Activated T-cell treated with anti-CD3 and anti-CD28 coated beads, Interleukin-2, amount 50 U/mL, for 24 hours (primary cell): ENCODE results near the gene AFF2.

Source experiments
- DNase-seq: peaks from one replicate; pipeline ENCODE4 v3.0.0-alpha.2; 2020
- H3K27ac Mint-ChIP-seq: 2 replicates; pipeline ENCODE4 v1.8.0; 2020; ENCODE audit warnings: mild to moderate bottlenecking, mixed read lengths
- H3K27me3 Mint-ChIP-seq: 2 replicates; pipeline ENCODE4 v1.8.0; 2020; ENCODE audit warnings: mixed read lengths
- H3K36me3 Mint-ChIP-seq: 2 replicates; pipeline ENCODE4 v1.8.0; 2020; ENCODE audit warnings: low read depth, mixed read lengths
- H3K4me1 Mint-ChIP-seq: 2 replicates; pipeline ENCODE4 v1.8.0; 2020; ENCODE audit warnings: low read depth, mixed read lengths
- H3K4me3 Mint-ChIP-seq: 2 replicates; pipeline ENCODE4 v1.8.0; 2020; ENCODE audit warnings: mild to moderate bottlenecking, moderate library complexity, mixed read lengths
- H3K9me3 Mint-ChIP-seq: 2 replicates; pipeline ENCODE4 v1.8.0; 2020; ENCODE audit warnings: mixed read lengths

Gene AFF2

GRCh38 chrX:148728901-148729300 is 228.5 kb downstream of the AFF2 start:
- H3K27ac Mint-ChIP-seq: no peak overlapping the region
- no peaks in the 10 kb centered on the region for H3K27me3 Mint-ChIP-seq
- DNase-seq: no peak

DNA sequence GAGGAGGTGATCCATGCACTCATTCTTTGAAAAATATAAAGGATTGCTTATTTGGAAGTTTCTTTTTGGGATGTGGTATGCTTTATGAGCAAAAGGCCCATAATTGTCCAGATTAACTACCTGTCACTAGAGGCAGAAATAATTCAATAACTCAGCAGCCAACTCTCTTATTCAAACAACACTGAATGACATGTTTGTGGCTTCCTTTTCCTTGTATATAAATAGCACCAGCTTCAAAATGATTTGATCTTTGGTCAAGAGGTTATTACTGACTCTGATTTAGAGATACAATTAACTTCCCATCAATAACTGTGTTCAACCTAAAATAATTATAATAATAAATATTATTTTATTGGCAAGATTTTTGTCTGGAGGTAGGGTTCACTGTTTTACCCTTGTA is 232.3 kb downstream of the AFF2 start:
- Mint-ChIP-seq H3K9me3 (no peaks in the 10 kb centered on the region), H3K27me3 (no peaks in the 10 kb centered on the region), H3K4me3 (no peak overlapping the region), H3K4me1 (no peaks in the 10 kb centered on the region), H3K27ac (no peak overlapping the region), H3K36me3 (no peaks in the 10 kb centered on the region)
- no peak for DNase-seq

More at GRCh38 chrX:148728901-148729300, 228.5 kb downstream of the AFF2 start:
- H3K36me3 Mint-ChIP-seq: no peaks in the 10 kb centered on the region
- no peaks in the 10 kb centered on the region for H3K4me1 Mint-ChIP-seq
- no peak overlapping the region for H3K4me3 Mint-ChIP-seq
- no peaks in the 10 kb centered on the region for H3K9me3 Mint-ChIP-seq

DNA sequence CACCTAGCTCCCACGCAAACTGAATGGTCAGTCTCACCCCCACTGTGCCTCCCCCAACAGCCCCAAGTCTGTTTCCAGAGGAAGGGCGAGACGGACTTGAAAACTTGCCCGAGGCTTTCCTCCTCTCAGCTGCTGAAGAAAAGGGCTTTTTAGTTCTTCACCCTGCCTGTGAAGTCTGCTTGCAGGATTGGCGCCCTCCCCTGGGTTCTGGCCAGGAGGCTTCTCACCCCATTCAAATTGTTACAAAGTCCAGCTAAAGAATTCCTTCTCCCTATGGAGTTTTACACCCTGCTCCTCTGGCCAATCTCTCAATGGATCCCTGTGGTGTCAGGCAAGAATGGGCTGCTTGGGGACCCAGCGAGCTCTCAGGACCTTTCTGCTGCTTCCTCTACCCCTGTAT is 241.0 kb downstream of the AFF2 start:
- Mint-ChIP-seq H3K27ac (no peak overlapping the region), H3K4me1 (peaks cover 1% of the 10 kb centered on the region), H3K27me3 (peaks cover 27% of the 10 kb centered on the region), H3K36me3 (no peaks in the 10 kb centered on the region), H3K9me3 (no peaks in the 10 kb centered on the region), H3K4me3 (no peak overlapping the region)
- no peak for DNase-seq

DNA sequence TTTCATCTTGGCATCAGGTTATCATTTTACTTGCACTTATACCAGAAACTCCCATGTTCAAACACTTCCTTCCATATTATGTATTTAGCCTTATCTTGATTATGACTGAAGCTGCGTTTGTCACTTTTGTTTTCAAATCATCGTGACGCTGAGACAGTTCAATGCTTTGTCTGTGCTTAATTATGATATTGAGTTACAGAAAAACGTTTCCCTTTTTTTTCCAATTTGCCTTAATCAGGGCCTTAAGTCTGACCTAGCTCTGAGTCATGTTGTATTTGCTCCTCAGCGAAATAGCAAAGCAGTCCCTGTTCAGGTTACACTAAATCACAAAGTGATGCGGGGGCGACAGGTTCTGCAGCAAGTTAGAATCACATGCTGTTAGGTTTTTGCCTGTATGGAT is 254.7 kb downstream of the AFF2 start:
- no peak overlapping the region for H3K4me3 Mint-ChIP-seq
- DNase-seq: no peak
- no peaks in the 10 kb centered on the region for H3K9me3 Mint-ChIP-seq
- H3K27ac Mint-ChIP-seq: no peak overlapping the region
- no peaks in the 10 kb centered on the region for H3K4me1 Mint-ChIP-seq
- H3K36me3 Mint-ChIP-seq: no peaks in the 10 kb centered on the region
- H3K27me3 Mint-ChIP-seq: peaks cover 10% of the 10 kb centered on the region

DNA sequence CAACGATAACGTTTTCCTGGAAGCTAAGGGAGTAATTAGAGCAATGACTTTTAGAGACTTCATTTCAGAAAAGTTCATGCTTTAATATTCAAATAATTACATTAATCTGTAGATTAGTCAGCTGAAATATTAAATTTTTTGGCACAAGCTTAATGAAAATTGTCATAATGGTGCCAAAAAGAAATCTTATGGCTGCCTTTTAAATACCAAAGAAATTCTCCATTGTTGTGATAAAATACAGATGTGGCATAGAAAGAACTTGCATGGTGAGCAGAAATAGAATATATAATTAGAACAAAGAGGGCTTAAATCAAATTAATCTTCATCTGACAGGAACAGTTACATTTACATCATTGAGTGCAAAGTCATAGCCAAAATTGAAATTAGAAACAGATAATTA is 263.5 kb downstream of the AFF2 start:
- no peak for DNase-seq
- no peaks in the 10 kb centered on the region for H3K9me3 Mint-ChIP-seq
- H3K4me1 Mint-ChIP-seq: no peaks in the 10 kb centered on the region
- H3K27me3 Mint-ChIP-seq: peaks cover 19% of the 10 kb centered on the region
- no peak overlapping the region for H3K27ac Mint-ChIP-seq
- H3K4me3 Mint-ChIP-seq: no peak overlapping the region
- no peaks in the 10 kb centered on the region for H3K36me3 Mint-ChIP-seq

- DNase-seq: no peak
- Mint-ChIP-seq H3K4me1 (no peaks in the 10 kb centered on the region), H3K27ac (no peak overlapping the region), H3K27me3 (peaks cover 34% of the 10 kb centered on the region), H3K36me3 (no peaks in the 10 kb centered on the region), H3K4me3 (no peak overlapping the region), H3K9me3 (no peaks in the 10 kb centered on the region)
These were observed 267.9 kb downstream of the AFF2 start for GRCh38 chrX:148768296-148768695.

- Mint-ChIP-seq H3K9me3 (no peaks in the 10 kb centered on the region), H3K4me1 (no peaks in the 10 kb centered on the region), H3K36me3 (no peaks in the 10 kb centered on the region), H3K27me3 (peaks cover 27% of the 10 kb centered on the region), H3K4me3 (no peak overlapping the region), H3K27ac (no peak overlapping the region)
- no peak for DNase-seq
These were observed 271.0 kb downstream of the AFF2 start for GRCh38 chrX:148771440-148771839.

GRCh38 chrX:148774276-148774675 is 273.9 kb downstream of the AFF2 start:
- Mint-ChIP-seq H3K27ac (no peak overlapping the region), H3K36me3 (no peaks in the 10 kb centered on the region), H3K9me3 (peaks cover 10% of the 10 kb centered on the region), H3K4me3 (no peak overlapping the region), H3K4me1 (no peaks in the 10 kb centered on the region), H3K27me3 (peaks cover 31% of the 10 kb centered on the region)
- no peak for DNase-seq

GRCh38 chrX:148784137-148784536 is 283.7 kb downstream of the AFF2 start:
- H3K9me3 Mint-ChIP-seq: no peaks in the 10 kb centered on the region
- peaks cover 40% of the 10 kb centered on the region for H3K27me3 Mint-ChIP-seq
- H3K4me3 Mint-ChIP-seq: no peak overlapping the region
- H3K27ac Mint-ChIP-seq: no peak overlapping the region
- H3K4me1 Mint-ChIP-seq: no peaks in the 10 kb centered on the region
- H3K36me3 Mint-ChIP-seq: no peaks in the 10 kb centered on the region
- no peak for DNase-seq

DNA sequence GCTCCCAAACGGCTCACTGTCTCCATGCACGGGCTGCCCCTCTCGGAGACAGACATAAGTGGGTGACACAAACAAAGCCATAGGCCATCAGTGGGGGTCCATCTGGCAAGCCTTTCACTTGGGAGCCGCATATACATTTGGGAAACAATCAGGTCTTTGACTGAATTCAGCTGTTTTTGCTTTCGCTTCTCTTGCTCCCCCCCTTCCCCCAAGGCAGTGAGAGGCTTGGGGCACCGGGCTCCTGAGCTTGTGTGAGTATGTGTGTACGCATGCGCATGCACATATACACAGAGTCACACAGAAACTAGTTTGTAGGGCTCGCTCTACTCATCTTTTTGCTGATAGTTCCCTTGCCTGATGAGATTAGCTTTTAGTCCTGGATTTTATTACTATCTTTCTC is 284.4 kb downstream of the AFF2 start:
- Mint-ChIP-seq H3K9me3 (no peaks in the 10 kb centered on the region), H3K27ac (no peak overlapping the region), H3K27me3 (peaks cover 38% of the 10 kb centered on the region), H3K4me3 (no peak overlapping the region), H3K4me1 (no peaks in the 10 kb centered on the region), H3K36me3 (no peaks in the 10 kb centered on the region)
- DNase-seq: no peak

- Mint-ChIP-seq H3K27ac (no peak overlapping the region), H3K4me1 (no peaks in the 10 kb centered on the region), H3K9me3 (no peaks in the 10 kb centered on the region), H3K4me3 (no peak overlapping the region), H3K36me3 (no peaks in the 10 kb centered on the region), H3K27me3 (peaks cover 42% of the 10 kb centered on the region)
- no peak for DNase-seq
These were observed 284.8 kb downstream of the AFF2 start for GRCh38 chrX:148785256-148785655.

- no peak overlapping the region for H3K4me3 Mint-ChIP-seq
- no peak for DNase-seq
- no peaks in the 10 kb centered on the region for H3K9me3 Mint-ChIP-seq
- H3K4me1 Mint-ChIP-seq: no peaks in the 10 kb centered on the region
- H3K27ac Mint-ChIP-seq: no peak overlapping the region
- H3K27me3 Mint-ChIP-seq: peaks cover 34% of the 10 kb centered on the region
- H3K36me3 Mint-ChIP-seq: no peaks in the 10 kb centered on the region
These were observed 288.0 kb downstream of the AFF2 start for GRCh38 chrX:148788449-148788848.

DNA sequence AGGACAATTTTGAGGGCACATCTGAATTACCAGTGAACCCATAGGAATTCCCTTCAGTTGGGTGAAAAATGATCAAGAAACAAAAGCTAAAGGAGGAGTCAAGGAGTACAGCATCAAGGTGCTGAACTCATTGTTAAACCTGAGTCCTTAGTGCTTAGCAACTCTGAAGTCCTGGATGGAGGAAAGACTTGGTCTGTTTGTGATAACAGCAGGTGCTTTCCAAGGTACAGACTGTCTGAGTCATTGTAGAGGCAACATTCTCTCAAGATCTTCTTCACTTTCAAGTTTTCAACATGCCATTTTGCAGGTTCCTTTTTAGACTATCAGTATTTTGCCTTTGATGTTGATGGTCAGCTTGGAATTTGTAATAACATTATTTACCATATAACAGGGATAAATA is 293.9 kb downstream of the AFF2 start:
- Mint-ChIP-seq H3K27me3 (peaks cover 5% of the 10 kb centered on the region), H3K27ac (no peak overlapping the region), H3K36me3 (no peaks in the 10 kb centered on the region), H3K4me3 (no peak overlapping the region), H3K9me3 (no peaks in the 10 kb centered on the region), H3K4me1 (no peaks in the 10 kb centered on the region)
- DNase-seq: no peak

DNA sequence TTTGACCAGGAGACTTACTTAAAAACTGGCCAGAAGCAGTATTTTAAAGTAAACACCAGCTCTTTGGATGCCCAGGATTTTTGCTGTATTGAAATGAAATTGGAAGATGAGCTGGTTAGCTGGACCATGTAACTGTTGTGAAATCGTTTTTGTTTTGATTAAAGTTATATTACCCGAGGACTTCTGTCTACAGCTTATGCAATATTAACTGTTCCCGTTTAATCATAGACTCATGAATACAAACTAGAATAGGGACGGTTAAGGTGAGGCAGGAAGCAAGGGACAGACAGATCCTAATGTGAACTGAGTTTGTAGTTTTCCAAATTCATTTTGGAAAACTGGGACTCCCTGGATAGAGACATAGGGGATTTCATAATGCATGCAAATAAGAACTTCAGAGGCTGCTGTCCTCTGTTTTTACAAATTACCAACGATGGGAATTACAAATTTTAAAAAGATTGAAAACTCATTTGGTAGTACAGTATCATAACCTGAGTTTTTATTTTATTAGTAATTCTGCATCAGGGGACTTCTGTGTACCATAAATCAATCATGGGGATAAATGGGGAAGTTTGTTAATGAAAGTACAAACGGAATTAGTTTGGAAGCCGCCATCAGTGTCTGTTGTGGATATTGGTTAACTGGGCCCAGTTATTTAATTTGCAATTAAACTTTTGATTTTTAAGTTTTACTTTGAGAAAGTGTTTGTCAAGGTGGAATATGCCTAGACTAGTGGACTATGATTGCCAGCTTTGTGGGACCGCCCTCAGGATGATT is 304.4 kb downstream of the AFF2 start:
- Mint-ChIP-seq H3K4me1 (no peaks in the 10 kb centered on the region), H3K9me3 (no peaks in the 10 kb centered on the region), H3K4me3 (no peak overlapping the region), H3K36me3 (no peaks in the 10 kb centered on the region), H3K27me3 (peaks cover 17% of the 10 kb centered on the region), H3K27ac (no peak overlapping the region)
- DNase-seq: no peak

- H3K4me1 Mint-ChIP-seq: no peaks in the 10 kb centered on the region
- no peaks in the 10 kb centered on the region for H3K36me3 Mint-ChIP-seq
- H3K27me3 Mint-ChIP-seq: peaks cover 19% of the 10 kb centered on the region
- no peak overlapping the region for H3K4me3 Mint-ChIP-seq
- no peak overlapping the region for H3K27ac Mint-ChIP-seq
- no peak for DNase-seq
- no peaks in the 10 kb centered on the region for H3K9me3 Mint-ChIP-seq
These were observed 305.9 kb downstream of the AFF2 start for GRCh38 chrX:148806145-148806870.
